Endodermal cell (in vitro differentiated cells): Measurements from ENCODE around the gene SNTN. TPM values are rescaled to one million over a fixed set of nuclear protein-coding genes. Genes with fewer than 3 reads are reported as not detected.

Source experiments
- DNase-seq: peaks from one replicate; pipeline ENCODE4 v3.0.0-alpha.2; 2017
- H3K27ac ChIP-seq: 2 replicates; pipeline ENCODE4 v1.5.1; 2013; ENCODE audit warnings: mild to moderate bottlenecking, low read depth, low read length, moderate library complexity
- H3K27me3 ChIP-seq: 2 replicates; pipeline ENCODE4 v1.6.1; 2013; ENCODE audit warnings: mild to moderate bottlenecking, low read length, moderate library complexity; ENCODE audit not compliant: insufficient read depth, control insufficient read depth, poor library complexity, severe bottlenecking
- H3K36me3 ChIP-seq: 2 replicates; pipeline ENCODE4 v1.7.0; 2013; ENCODE audit warnings: mild to moderate bottlenecking, low read length, moderate library complexity; ENCODE audit not compliant: control insufficient read depth, insufficient read depth
- H3K4me1 ChIP-seq: one replicate; pipeline ENCODE4 v1.7.0; 2013; ENCODE audit warnings: low read length; ENCODE audit not compliant: control insufficient read depth, insufficient read depth
- H3K4me3 ChIP-seq: 2 replicates; pipeline ENCODE4 v1.5.1; 2013; ENCODE audit warnings: mild to moderate bottlenecking, low read length, moderate library complexity
- H3K9ac ChIP-seq: 2 replicates; pipeline ENCODE4 v1.6.1; 2013; ENCODE audit warnings: mild to moderate bottlenecking, low read length, moderate library complexity; ENCODE audit not compliant: poor library complexity, severe bottlenecking; ENCODE audit errors: extremely low read depth
- H3K9me3 ChIP-seq: 2 replicates; pipeline ENCODE4 v1.6.1; 2013; ENCODE audit warnings: mild to moderate bottlenecking, low read length, moderate library complexity; ENCODE audit not compliant: control insufficient read depth
- H3K27ac Mint-ChIP-seq: 2 replicates; pipeline ENCODE4 v1.8.0; 2020; ENCODE audit warnings: mixed read lengths
- H3K27me3 Mint-ChIP-seq: 2 replicates; pipeline ENCODE4 v1.8.0; 2021; ENCODE audit warnings: mild to moderate bottlenecking, mixed read lengths; ENCODE audit not compliant: insufficient read depth
- H3K36me3 Mint-ChIP-seq: 2 replicates; pipeline ENCODE4 v1.8.0; 2020; ENCODE audit warnings: low read depth, mixed read lengths
- H3K4me1 Mint-ChIP-seq: 2 replicates; pipeline ENCODE4 v1.8.0; 2020; ENCODE audit warnings: mixed read lengths
- H3K4me3 Mint-ChIP-seq: 2 replicates; pipeline ENCODE4 v1.8.0; 2020; ENCODE audit warnings: mild to moderate bottlenecking, moderate library complexity, mixed read lengths
- H3K9me3 Mint-ChIP-seq: 2 replicates; pipeline ENCODE4 v1.8.0; 2020; ENCODE audit warnings: mild to moderate bottlenecking, mixed read lengths
- WGBS, 2 experiments: methylation state at CpG; one replicate each; pipeline versions ENCODE4 v1.1.5 to v1.1.7; 2013; ENCODE audit warnings: missing lambda C conversion rate in 2 of 2, mixed read lengths in 1 of 2; ENCODE audit not compliant: insufficient coverage in 1 of 2, insufficient read length in 1 of 2; 5-methylcytosine and 5-hydroxymethylcytosine counted together
- total RNA-seq, 2 donors: library from RNA; stranded (reverse); fragmentation: NEBNext Ultra II Directional in 1 of 2; extraction: Animal tissue kit (Norgen Biotek cat#: 25700) in 1 of 2; gene quantifications; 2 replicates in 1 of 2; 3 replicates in 1 of 2; pipeline ENCODE4 v1.2.1, GENCODE V29; 2021
- TF ChIP-seq, protein P1 (sequence below): fragments of 200-600 bp; sonication (generic); conservative IDR thresholded peaks from 2 replicates; pipeline ENCODE4 v1.5.0; 2021; ENCODE audit warnings: antibody characterized with exemption, mild to moderate bottlenecking

The SNTN gene
- total RNA-seq, 2 donors from 2014 or later: 0.40 TPM; not detected in 1

DNA sequence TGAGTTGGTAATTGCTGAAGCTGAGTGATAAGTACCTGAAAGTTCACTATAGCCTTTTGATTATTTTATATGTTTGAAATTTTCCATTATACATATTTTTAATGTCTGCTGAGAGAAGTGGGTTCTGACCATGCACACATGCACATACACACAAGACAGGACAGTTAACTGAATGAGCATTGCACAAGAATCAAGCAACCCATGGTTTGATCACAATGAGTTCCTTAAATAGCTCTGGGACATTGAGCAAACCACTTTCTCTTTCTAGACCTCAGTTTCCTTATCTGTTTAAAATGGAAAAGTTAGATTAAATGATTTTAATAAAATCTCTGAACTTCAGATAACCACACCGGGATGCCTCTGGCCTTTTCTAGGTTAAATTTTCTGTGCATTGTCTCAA is 26.7 kb downstream of the SNTN start:
- H3K9ac ChIP-seq: no peak overlapping the region
- Mint-ChIP-seq H3K27me3 (peaks cover 3% of the 10 kb centered on the region), H3K36me3 (no peaks in the 10 kb centered on the region), H3K4me3 (no peak overlapping the region), H3K4me1 (no peaks in the 10 kb centered on the region), H3K9me3 (no peaks in the 10 kb centered on the region), H3K27ac (no peak overlapping the region)
- H3K36me3 ChIP-seq: no peaks in the 10 kb centered on the region
- H3K27ac ChIP-seq: no peak overlapping the region
- H3K4me1 ChIP-seq: no peaks in the 10 kb centered on the region
- no peaks in the 10 kb centered on the region for H3K27me3 ChIP-seq
- 100% methylated on average over 1 of the region's 1 CpG; no CpG with 5 or more reads in 1 of the 2 experiments for whole genome bisulfite sequencing, 2 experiments
- H3K4me3 ChIP-seq: no peak overlapping the region
- H3K9me3 ChIP-seq: no peaks in the 10 kb centered on the region
- TF ChIP-seq, protein P1, sequence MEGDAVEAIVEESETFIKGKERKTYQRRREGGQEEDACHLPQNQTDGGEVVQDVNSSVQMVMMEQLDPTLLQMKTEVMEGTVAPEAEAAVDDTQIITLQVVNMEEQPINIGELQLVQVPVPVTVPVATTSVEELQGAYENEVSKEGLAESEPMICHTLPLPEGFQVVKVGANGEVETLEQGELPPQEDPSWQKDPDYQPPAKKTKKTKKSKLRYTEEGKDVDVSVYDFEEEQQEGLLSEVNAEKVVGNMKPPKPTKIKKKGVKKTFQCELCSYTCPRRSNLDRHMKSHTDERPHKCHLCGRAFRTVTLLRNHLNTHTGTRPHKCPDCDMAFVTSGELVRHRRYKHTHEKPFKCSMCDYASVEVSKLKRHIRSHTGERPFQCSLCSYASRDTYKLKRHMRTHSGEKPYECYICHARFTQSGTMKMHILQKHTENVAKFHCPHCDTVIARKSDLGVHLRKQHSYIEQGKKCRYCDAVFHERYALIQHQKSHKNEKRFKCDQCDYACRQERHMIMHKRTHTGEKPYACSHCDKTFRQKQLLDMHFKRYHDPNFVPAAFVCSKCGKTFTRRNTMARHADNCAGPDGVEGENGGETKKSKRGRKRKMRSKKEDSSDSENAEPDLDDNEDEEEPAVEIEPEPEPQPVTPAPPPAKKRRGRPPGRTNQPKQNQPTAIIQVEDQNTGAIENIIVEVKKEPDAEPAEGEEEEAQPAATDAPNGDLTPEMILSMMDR: no peak
- DNase-seq: no peak

DNA sequence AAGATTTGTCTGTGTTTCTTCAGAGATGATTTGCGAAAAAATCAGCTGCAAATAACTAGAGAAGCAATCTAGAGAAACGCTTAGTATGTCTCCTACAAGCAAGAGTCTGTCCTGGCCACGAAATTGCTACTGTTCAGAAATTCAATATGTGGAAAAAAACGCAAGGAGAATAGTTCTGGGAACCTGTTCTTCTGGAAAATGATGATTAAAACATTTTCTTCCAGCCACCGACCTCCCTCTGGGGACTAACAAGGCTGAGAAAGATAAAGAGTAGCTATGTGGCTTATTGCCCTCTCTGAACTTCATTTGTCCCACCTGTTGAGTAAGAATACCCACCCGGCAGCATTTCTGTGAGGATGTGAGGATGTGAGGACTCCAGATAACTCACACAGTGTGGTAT is 31.6 kb downstream of the SNTN start:
- H3K9ac ChIP-seq: no peak overlapping the region
- H3K4me3 Mint-ChIP-seq: no peak overlapping the region
- no peak overlapping the region for H3K27ac ChIP-seq
- no peak overlapping the region for H3K27ac Mint-ChIP-seq
- H3K27me3 ChIP-seq: no peaks in the 10 kb centered on the region
- no peak overlapping the region for H3K4me3 ChIP-seq
- TF ChIP-seq, protein P1: no peak
- no peak for DNase-seq
- H3K36me3 ChIP-seq: no peaks in the 10 kb centered on the region
- H3K27me3 Mint-ChIP-seq: no peaks in the 10 kb centered on the region
- no peaks in the 10 kb centered on the region for H3K9me3 Mint-ChIP-seq
- peaks cover 14% of the 10 kb centered on the region for H3K4me1 Mint-ChIP-seq
- H3K9me3 ChIP-seq: no peaks in the 10 kb centered on the region
- H3K4me1 ChIP-seq: peaks cover 5% of the 10 kb centered on the region
- no peaks in the 10 kb centered on the region for H3K36me3 Mint-ChIP-seq
- WGBS, 2 experiments: 88 to 91% methylated on average over 5 to 6 of the region's 6 CpGs

DNA sequence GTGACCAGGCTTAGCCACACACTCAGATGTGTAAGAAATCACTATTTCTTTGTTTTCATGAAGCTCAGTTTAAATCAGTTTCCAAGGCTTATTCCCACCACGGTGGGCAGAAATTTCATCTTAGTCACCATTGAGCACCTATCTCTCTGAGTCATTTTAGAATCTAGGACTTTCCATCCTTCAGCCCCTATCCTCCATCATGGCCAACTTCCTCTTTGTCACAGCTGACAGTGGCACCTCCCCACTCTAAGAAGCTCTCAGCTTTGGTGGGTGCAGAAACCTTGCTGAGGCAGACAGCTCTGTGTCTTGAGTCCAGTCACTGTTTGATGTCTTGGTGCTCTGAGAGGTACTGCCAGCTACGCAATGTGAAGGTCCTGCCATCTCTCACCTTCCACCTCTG is 32.9 kb downstream of the SNTN start:
- 93 to 100% methylated on average over 1 to 2 of the region's 2 CpGs for WGBS, 2 experiments
- Mint-ChIP-seq H3K4me1 (peaks cover 14% of the 10 kb centered on the region), H3K27ac (no peak overlapping the region), H3K27me3 (no peaks in the 10 kb centered on the region), H3K4me3 (no peak overlapping the region), H3K36me3 (no peaks in the 10 kb centered on the region), H3K9me3 (no peaks in the 10 kb centered on the region)
- Histone ChIP-seq H3K27me3 (no peaks in the 10 kb centered on the region), H3K9me3 (no peaks in the 10 kb centered on the region), H3K4me3 (no peak overlapping the region), H3K36me3 (no peaks in the 10 kb centered on the region), H3K9ac (no peak overlapping the region), H3K27ac (no peak overlapping the region), H3K4me1 (peaks cover 5% of the 10 kb centered on the region)
- TF ChIP-seq, protein P1: no peak
- no peak for DNase-seq
